Keratinocyte (primary cell): Measurements from ENCODE around the gene CPNE9. TPM values are rescaled to one million over a fixed set of nuclear protein-coding genes. Genes with fewer than 3 reads are reported as not detected.

Experiments
- DNase-seq: peaks from one replicate; pipeline ENCODE4 v3.0.0-alpha.2; 2011; ENCODE audit warnings: low read depth, missing footprints, low spot score
- FAIRE-seq: peaks from 2 replicates; lab custom pipeline; 2011; peaks lifted over from hg19 to GRCh38; lab: Jason Lieb, UNC
- H2AFZ ChIP-seq: 2 replicates; pipeline ENCODE4 v1.6.0; 2012; ENCODE audit warnings: low read length, control low read depth, inconsistent platforms; ENCODE audit not compliant: control insufficient read depth
- H3K27ac ChIP-seq: 2 replicates; pipeline ENCODE4 v1.5.1; 2011; ENCODE audit warnings: low read length; ENCODE audit not compliant: control insufficient read depth, insufficient read depth
- H3K27me3 ChIP-seq: 3 replicates; pipeline ENCODE4 v1.6.0; 2011; ENCODE audit warnings: low read length; ENCODE audit not compliant: control insufficient read depth, insufficient read depth; ENCODE audit errors: extremely low read depth
- H3K36me3 ChIP-seq, 2 experiments: 2 replicates in 1 of 2; 3 replicates in 1 of 2; pipeline ENCODE4 v1.5.1; 2011; ENCODE audit warnings: low read length in 2 of 2, mild to moderate bottlenecking in 1 of 2; ENCODE audit not compliant: control insufficient read depth in 2 of 2, insufficient read depth in 2 of 2; ENCODE audit errors: extremely low read depth in 1 of 2
- H3K4me1 ChIP-seq: 3 replicates; pipeline ENCODE4 v1.5.1; 2011; ENCODE audit warnings: low read length; ENCODE audit not compliant: control insufficient read depth, insufficient read depth; ENCODE audit errors: extremely low read depth
- H3K4me2 ChIP-seq: 3 replicates; pipeline ENCODE4 v1.6.0; 2011; ENCODE audit warnings: low read depth, low read length; ENCODE audit not compliant: control insufficient read depth, insufficient read depth; ENCODE audit errors: extremely low read depth
- H3K4me3 ChIP-seq, 3 experiments: fragments of 200-600 bp in 1 of 3; sonication (generic) in 1 of 3; 2 replicates in 2 of 3; 3 replicates in 1 of 3; pipeline ENCODE4 v1.5.1; 2011 to 2016; ENCODE audit warnings: low read length in 3 of 3, mild to moderate bottlenecking in 3 of 3, control low read depth in 2 of 3, inconsistent platforms in 1 of 3, low read depth in 1 of 3, mixed read lengths in 1 of 3, mixed run types in 1 of 3, moderate library complexity in 1 of 3; ENCODE audit not compliant: control insufficient read depth in 2 of 3, insufficient read depth in 2 of 3; ENCODE audit errors: extremely low read depth in 1 of 3
- H3K79me2 ChIP-seq: 2 replicates; pipeline ENCODE4 v1.6.0; 2012; ENCODE audit warnings: low read length; ENCODE audit not compliant: control insufficient read depth, insufficient read depth
- H3K9ac ChIP-seq: 3 replicates; pipeline ENCODE4 v1.6.0; 2011; ENCODE audit warnings: low read length; ENCODE audit not compliant: control insufficient read depth, insufficient read depth; ENCODE audit errors: extremely low read depth
- H3K9me1 ChIP-seq: 3 replicates; pipeline ENCODE4 v1.6.0; 2011; ENCODE audit warnings: low read length; ENCODE audit not compliant: control insufficient read depth, insufficient read depth; ENCODE audit errors: extremely low read depth
- H3K9me3 ChIP-seq: 2 replicates; pipeline ENCODE4 v1.5.1; 2012; ENCODE audit warnings: low read depth, low read length; ENCODE audit not compliant: control insufficient read depth
- H4K20me1 ChIP-seq: 3 replicates; pipeline ENCODE4 v1.6.0; 2011; ENCODE audit warnings: low read length; ENCODE audit not compliant: control insufficient read depth, insufficient read depth; ENCODE audit errors: extremely low read depth
- CTCF ChIP-seq, 3 experiments: IDR thresholded peaks in 1 of 3; conservative IDR thresholded peaks in 1 of 3; optimal IDR thresholded peaks in 1 of 3; 2 replicates in 2 of 3; 3 replicates in 1 of 3; pipeline versions ENCODE3 to v1.5.1; 2011; ENCODE audit warnings: low read length in 3 of 3, mild to moderate bottlenecking in 3 of 3, moderate library complexity in 2 of 3, control low read depth in 1 of 3, inconsistent platforms in 1 of 3; ENCODE audit not compliant: insufficient read depth in 2 of 3; ENCODE audit errors: extremely low read depth in 1 of 3
- EZH2 ChIP-seq: IDR thresholded peaks from one replicate; pipeline ENCODE4 v1.6.1; 2012; ENCODE audit warnings: inconsistent platforms, mild to moderate bottlenecking, low read length, moderate library complexity
- dilution Hi-C: fragments of 300-500 bp; cut with MboI; formaldehyde crosslinking; loops from one replicate; pipeline ENCODE4 v1.7.0; 2020; ENCODE audit warnings: low sequenced_read_pairs; ENCODE audit not compliant: extremely low pct_ligation_motif_present
- polyA plus RNA-seq, 5 experiments: library from polyadenylated mRNA; depleted of rRNA in 3 of 5; stranded (reverse) in 3 of 5; stranded (forward) in 1 of 5; unstranded in 1 of 5; fragments of >200 nt; gene quantifications; 1 replicate in 1 of 5; 2 replicates in 3 of 5; 3 replicates in 1 of 5; pipeline versions ENCODE4 v1.2.1 to v1.2.3, GENCODE V29; 2011 to 2012; ENCODE audit warnings: missing spikeins in 2 of 5, low read depth in 1 of 5, low replicate concordance in 1 of 5

Gene CPNE9
- polyA plus RNA-seq, 1 donor (not counting 4 experiments of a cell fraction or from before 2014, with no cell fraction given) = not detected

- H2AFZ ChIP-seq = no peak overlapping the region
- no peak for FAIRE-seq
- H3K4me2 ChIP-seq = no peak overlapping the region
- H3K36me3 ChIP-seq = peaks cover 3 to 5% of the 10 kb centered on the region in 2 experiments
- H3K4me3 ChIP-seq = no peak overlapping the region
- no peaks in the 10 kb centered on the region for H3K9me1 ChIP-seq
- peaks cover 16% of the 10 kb centered on the region for H3K27me3 ChIP-seq
- no peak for TF ChIP-seq EZH2
- TF ChIP-seq CTCF (optimal IDR thresholded peaks at IDR 0.05 in 1 of 3, IDR thresholded peaks at IDR 0.05 in 1 of 3, conservative IDR thresholded peaks at IDR 0.05 in 1 of 3; ENCODE audit: extremely low read depth in 1 of 3, insufficient read depth in 2 of 3, low read length in 3 of 3) = no peak
- H3K9ac ChIP-seq = no peak overlapping the region
- dilution Hi-C loops = no loop called here
- H3K79me2 ChIP-seq = no peaks in the 10 kb centered on the region
- peaks cover 10% of the 10 kb centered on the region for H3K4me1 ChIP-seq
- H3K27ac ChIP-seq = no peak overlapping the region
- no peaks in the 10 kb centered on the region for H4K20me1 ChIP-seq
- no peak for DNase-seq
- no peaks in the 10 kb centered on the region for H3K9me3 ChIP-seq
Observed at GRCh38 chr3:9703240-9703639, 393 bp upstream of the CPNE9 start.

GRCh38 chr3:9704347-9705322 is 1.0 kb downstream of the CPNE9 start:
- FAIRE-seq = no peak
- no peak overlapping the region for H3K9ac ChIP-seq
- peak overlapping the region in 2 of 3 experiments; percentile 53 for H3K4me3 ChIP-seq

More at GRCh38 chr3:9704347-9705322, 1.0 kb downstream of the CPNE9 start:
- TF ChIP-seq CTCF (optimal IDR thresholded peaks at IDR 0.05 in 1 of 3, IDR thresholded peaks at IDR 0.05 in 1 of 3, conservative IDR thresholded peaks at IDR 0.05 in 1 of 3; ENCODE audit: extremely low read depth in 1 of 3, insufficient read depth in 2 of 3, low read length in 3 of 3) (no peak), EZH2 (peak; percentile 77)
- Histone ChIP-seq H3K27ac (no peak overlapping the region), H3K4me2 (peak overlapping the region; percentile 84), H3K36me3 (peaks cover 0 to 5% of the 10 kb centered on the region in 2 experiments), H2AFZ (peak overlapping the region; percentile 40), H3K27me3 (peaks cover 16% of the 10 kb centered on the region), H3K9me3 (no peaks in the 10 kb centered on the region), H3K79me2 (no peaks in the 10 kb centered on the region), H3K9me1 (no peaks in the 10 kb centered on the region), H4K20me1 (no peaks in the 10 kb centered on the region), H3K4me1 (peaks cover 10% of the 10 kb centered on the region)
- dilution Hi-C loops = no loop called here
- DNase-seq = no peak
